CD14-positive monocyte (primary cell): Measurements from ENCODE around the gene IGFBP7. TPM values are rescaled to one million over a fixed set of nuclear protein-coding genes. Genes with fewer than 3 reads are reported as not detected.

Experiments used
- DNase-seq, 3 donors: peaks; one replicate each; pipeline ENCODE4 v3.0.0-alpha.2; 2011 to 2022
- H2AFZ ChIP-seq: 2 replicates; pipeline ENCODE4 v1.6.0; 2012; ENCODE audit warnings: mild to moderate bottlenecking, low read depth, low read length, inconsistent platforms; ENCODE audit not compliant: insufficient read depth, poor library complexity, severe bottlenecking
- H3K27ac ChIP-seq, 2 donors: 1 replicate in 1 of 2; 2 replicates in 1 of 2; pipeline ENCODE4 v1.5.1; 2012 to 2013; ENCODE audit warnings: low read length in 2 of 2, control low read depth in 1 of 2, inconsistent platforms in 1 of 2, low read depth in 1 of 2, mild to moderate bottlenecking in 1 of 2
- H3K27me3 ChIP-seq, 2 donors: one replicate each; pipeline versions ENCODE4 v1.6.0 to v1.6.1; 2011 to 2013; ENCODE audit warnings: low read length in 2 of 2; ENCODE audit not compliant: control insufficient read depth in 2 of 2, insufficient read depth in 2 of 2
- H3K36me3 ChIP-seq, 2 donors: replicated peaks in 1 of 2; 1 replicate in 1 of 2; 2 replicates in 1 of 2; pipeline versions ENCODE4 v1.5.1 to v1.6.1; 2012 to 2013; ENCODE audit warnings: low read length in 2 of 2, control low read depth in 1 of 2, inconsistent platforms in 1 of 2, mild to moderate bottlenecking in 1 of 2; ENCODE audit not compliant: insufficient read depth in 2 of 2, control insufficient read depth in 1 of 2
- H3K4me1 ChIP-seq, 2 donors: 1 replicate in 1 of 2; 2 replicates in 1 of 2; pipeline versions ENCODE4 v1.5.1 to v1.6.1; 2012 to 2013; ENCODE audit warnings: low read length in 2 of 2, control low read depth in 1 of 2, inconsistent platforms in 1 of 2, mild to moderate bottlenecking in 1 of 2, moderate library complexity in 1 of 2; ENCODE audit not compliant: insufficient read depth in 2 of 2, control insufficient read depth in 1 of 2
- H3K4me2 ChIP-seq: replicated peaks from 2 replicates; pipeline ENCODE3; 2012; ENCODE audit warnings: low read length, moderate library complexity, mild to moderate bottlenecking; ENCODE audit not compliant: poor library complexity, severe bottlenecking; ENCODE audit errors: extremely low read depth
- H3K4me3 ChIP-seq, 3 experiments: fragments of 200-600 bp in 1 of 3; sonication (generic) in 1 of 3; replicated peaks in 1 of 3; 1 replicate in 2 of 3; 2 replicates in 1 of 3; pipeline ENCODE4 v1.5.1; 2011 to 2013; ENCODE audit warnings: low read length in 3 of 3, mild to moderate bottlenecking in 3 of 3, control low read depth in 2 of 3, low read depth in 2 of 3, inconsistent platforms in 1 of 3, moderate library complexity in 1 of 3
- H3K79me2 ChIP-seq: 2 replicates; pipeline ENCODE4 v1.6.0; 2012; ENCODE audit warnings: mild to moderate bottlenecking, control low read depth, inconsistent platforms, low read length, moderate library complexity; ENCODE audit not compliant: insufficient read depth
- H3K9ac ChIP-seq: 2 replicates; pipeline ENCODE4 v1.6.0; 2017; ENCODE audit warnings: low read length, mild to moderate bottlenecking; ENCODE audit not compliant: insufficient read depth, poor library complexity, severe bottlenecking
- H3K9me3 ChIP-seq, 2 donors: replicated peaks in 1 of 2; 1 replicate in 1 of 2; 2 replicates in 1 of 2; pipeline versions ENCODE4 v1.5.1 to v1.6.1; 2012 to 2013; ENCODE audit warnings: low read length in 2 of 2, control low read depth in 1 of 2; ENCODE audit not compliant: control insufficient read depth in 1 of 2, insufficient read depth in 1 of 2
- H4K20me1 ChIP-seq: 2 replicates; pipeline ENCODE4 v1.6.0; 2012; ENCODE audit warnings: mild to moderate bottlenecking, low read length, control low read depth, moderate library complexity; ENCODE audit not compliant: insufficient read depth
- H3K27ac Mint-ChIP-seq, 7 donors: one replicate each; pipeline ENCODE4 v1.8.0; 2020; ENCODE audit warnings: mild to moderate bottlenecking in 7 of 7, mixed read lengths in 7 of 7, moderate library complexity in 6 of 7, inconsistent platforms in 2 of 7
- H3K27me3 Mint-ChIP-seq, 3 donors: one replicate each; pipeline ENCODE4 v1.8.0; 2021 to 2022; ENCODE audit warnings: low read depth in 3 of 3, mild to moderate bottlenecking in 3 of 3, mixed read lengths in 3 of 3, moderate library complexity in 3 of 3, inconsistent platforms in 1 of 3
- H3K36me3 Mint-ChIP-seq, 2 donors: one replicate each; pipeline ENCODE4 v1.8.0; 2020; ENCODE audit warnings: mixed read lengths in 2 of 2, inconsistent platforms in 1 of 2, mild to moderate bottlenecking in 1 of 2
- H3K4me1 Mint-ChIP-seq: one replicate; pipeline ENCODE4 v1.8.0; 2020; ENCODE audit warnings: mild to moderate bottlenecking, mixed read lengths
- H3K4me3 Mint-ChIP-seq, 2 donors: one replicate each; pipeline ENCODE4 v1.8.0; 2020; ENCODE audit warnings: mild to moderate bottlenecking in 2 of 2, mixed read lengths in 2 of 2, moderate library complexity in 1 of 2
- H3K9me3 Mint-ChIP-seq, 7 donors: one replicate each; pipeline ENCODE4 v1.8.0; 2020 to 2022; ENCODE audit warnings: mixed read lengths in 7 of 7, mild to moderate bottlenecking in 6 of 7, moderate library complexity in 6 of 7, inconsistent platforms in 2 of 7
- WGBS: methylation state at CpG from one replicate; pipeline ENCODE4 v1.1.5; 2013; ENCODE audit warnings: missing lambda C conversion rate; ENCODE audit not compliant: insufficient coverage; 5-methylcytosine and 5-hydroxymethylcytosine counted together
- intact Hi-C, 2 donors: fragments of 100-400 bp; cut with micrococcal nuclease; formaldehyde crosslinking; loops; one replicate each; pipeline versions ENCODE4 v1.15.0 to v1.15.1; 2023
- polyA plus RNA-seq, 3 donors: library from polyadenylated mRNA; depleted of rRNA in 1 of 3; unstranded in 2 of 3; stranded (reverse) in 1 of 3; fragments of 300-500 nt in 2 of 3; fragments of >200 nt in 1 of 3; fragmentation: Illumina TruSeq in 2 of 3; gene quantifications; 1 replicate in 2 of 3; 2 replicates in 1 of 3; pipeline ENCODE4 v1.2.3, GENCODE V29; 2012 to 2021
- TF ChIP-seq, protein P1 (sequence below): fragments of 200-600 bp; IDR thresholded peaks from one replicate; pipeline ENCODE4 v1.8.0; 2022; ENCODE audit warnings: antibody characterized with exemption, mild to moderate bottlenecking

The IGFBP7 gene
- polyA plus RNA-seq, 3 donors, result 23.1 to 53.1 (median 46.9) TPM

DNA sequence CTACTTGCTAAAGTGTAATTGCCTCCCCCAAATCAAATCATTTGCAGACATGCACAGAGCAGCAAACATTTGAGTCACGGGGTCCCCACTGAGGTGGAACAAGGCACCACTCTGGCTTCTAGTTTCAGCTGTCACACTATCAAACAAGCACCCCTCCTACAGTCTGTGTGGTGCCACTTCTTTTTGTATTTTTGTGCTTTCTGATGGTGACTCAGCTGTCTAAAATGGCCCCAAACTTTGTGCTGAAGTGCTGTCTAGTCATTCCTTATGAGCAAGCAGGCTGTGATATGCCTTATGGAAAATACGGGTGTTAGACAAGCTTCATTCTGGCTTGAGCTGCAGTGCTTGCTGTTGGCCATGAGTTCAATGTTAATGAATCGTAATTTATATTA, 15.4 kb downstream of the IGFBP7 start:
- no peak overlapping the region for H3K9ac ChIP-seq
- intact Hi-C loops, result no loop called here
- no peak overlapping the region for H3K4me3 Mint-ChIP-seq
- no peak overlapping the region for H3K4me2 ChIP-seq
- H3K27me3 ChIP-seq, result no peaks in the 10 kb centered on the region
- H4K20me1 ChIP-seq, result no peaks in the 10 kb centered on the region
- no CpG with 5 or more reads among the region's 3 CpGs for WGBS
- TF ChIP-seq, protein P1, sequence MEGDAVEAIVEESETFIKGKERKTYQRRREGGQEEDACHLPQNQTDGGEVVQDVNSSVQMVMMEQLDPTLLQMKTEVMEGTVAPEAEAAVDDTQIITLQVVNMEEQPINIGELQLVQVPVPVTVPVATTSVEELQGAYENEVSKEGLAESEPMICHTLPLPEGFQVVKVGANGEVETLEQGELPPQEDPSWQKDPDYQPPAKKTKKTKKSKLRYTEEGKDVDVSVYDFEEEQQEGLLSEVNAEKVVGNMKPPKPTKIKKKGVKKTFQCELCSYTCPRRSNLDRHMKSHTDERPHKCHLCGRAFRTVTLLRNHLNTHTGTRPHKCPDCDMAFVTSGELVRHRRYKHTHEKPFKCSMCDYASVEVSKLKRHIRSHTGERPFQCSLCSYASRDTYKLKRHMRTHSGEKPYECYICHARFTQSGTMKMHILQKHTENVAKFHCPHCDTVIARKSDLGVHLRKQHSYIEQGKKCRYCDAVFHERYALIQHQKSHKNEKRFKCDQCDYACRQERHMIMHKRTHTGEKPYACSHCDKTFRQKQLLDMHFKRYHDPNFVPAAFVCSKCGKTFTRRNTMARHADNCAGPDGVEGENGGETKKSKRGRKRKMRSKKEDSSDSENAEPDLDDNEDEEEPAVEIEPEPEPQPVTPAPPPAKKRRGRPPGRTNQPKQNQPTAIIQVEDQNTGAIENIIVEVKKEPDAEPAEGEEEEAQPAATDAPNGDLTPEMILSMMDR, result no peak
- no peak overlapping the region for H3K27ac ChIP-seq
- peaks cover 65% of the 10 kb centered on the region for H3K79me2 ChIP-seq
- H3K9me3 ChIP-seq, result no peaks in the 10 kb centered on the region
- H3K27me3 Mint-ChIP-seq, result no peaks in the 10 kb centered on the region
- H3K36me3 Mint-ChIP-seq, result peaks cover 3 to 17% of the 10 kb centered on the region in 2 donors
- DNase-seq, result no peak
- H3K4me1 ChIP-seq, result peaks cover 9 to 11% of the 10 kb centered on the region in 2 donors
- H2AFZ ChIP-seq, result no peak overlapping the region
- H3K9me3 Mint-ChIP-seq, result no peaks in the 10 kb centered on the region
- H3K36me3 ChIP-seq, result no peaks in the 10 kb centered on the region
- H3K27ac Mint-ChIP-seq, result no peak overlapping the region
- peaks cover 22% of the 10 kb centered on the region for H3K4me1 Mint-ChIP-seq
- H3K4me3 ChIP-seq, result no peak overlapping the region

DNA sequence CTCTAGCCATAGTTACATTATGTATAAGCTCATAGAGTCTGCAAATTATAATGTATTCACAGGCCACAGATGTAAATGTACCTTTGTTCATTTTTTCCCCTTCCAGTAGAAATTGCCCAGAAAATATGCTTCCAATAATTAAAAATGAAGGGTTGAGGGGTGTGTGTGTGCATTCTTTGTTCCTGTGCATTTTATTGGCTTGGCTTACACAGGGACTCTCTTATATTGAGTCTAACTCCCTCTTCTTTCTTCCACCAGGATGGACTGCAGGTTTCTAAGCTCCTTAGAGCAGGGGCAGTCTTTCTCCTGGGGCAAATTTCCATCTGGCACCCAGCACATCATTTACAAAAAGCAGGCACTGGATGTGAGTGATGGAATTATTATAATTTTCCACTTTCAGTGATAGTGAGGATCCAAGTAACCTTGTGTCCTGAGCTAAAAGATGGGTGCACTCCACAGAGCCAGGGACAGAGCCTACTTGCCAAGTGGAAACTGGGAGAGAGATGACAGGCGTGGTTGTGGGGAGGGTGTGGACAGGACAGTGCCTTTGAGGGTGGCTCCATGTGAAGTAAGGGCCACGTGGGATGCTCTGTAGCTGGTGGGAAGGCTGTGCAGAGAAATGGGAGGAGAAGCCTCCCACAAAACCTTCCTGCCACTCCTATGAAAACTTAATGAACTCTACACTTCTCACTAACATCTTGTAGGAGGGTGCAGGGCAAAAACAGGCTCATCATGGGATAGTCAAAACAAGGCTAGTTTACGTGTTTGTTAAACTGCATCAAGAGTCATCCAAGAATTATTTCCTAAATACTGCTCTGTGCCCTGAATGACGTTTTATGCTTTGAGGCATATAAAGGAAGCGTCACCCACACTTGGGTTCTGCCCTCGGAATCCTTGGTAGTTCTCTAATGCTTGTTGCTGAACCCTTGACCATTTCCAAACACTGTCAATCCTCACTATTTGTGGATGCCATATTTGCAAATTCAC, 16.0 kb downstream of the IGFBP7 start:
- intact Hi-C loops, result no loop called here
- H3K9me3 ChIP-seq, result no peaks in the 10 kb centered on the region
- DNase-seq, result no peak
- no peaks in the 10 kb centered on the region for H3K9me3 Mint-ChIP-seq
- no peak overlapping the region for H3K4me2 ChIP-seq
- H3K4me1 ChIP-seq, result peaks cover 13 to 15% of the 10 kb centered on the region in 2 donors
- no peaks in the 10 kb centered on the region for H3K27me3 Mint-ChIP-seq
- no peaks in the 10 kb centered on the region for H3K27me3 ChIP-seq
- no peak overlapping the region for H2AFZ ChIP-seq
- H3K79me2 ChIP-seq, result peaks cover 65% of the 10 kb centered on the region
- no peaks in the 10 kb centered on the region for H4K20me1 ChIP-seq
- no peak overlapping the region for H3K4me3 ChIP-seq
- no peak overlapping the region for H3K27ac ChIP-seq
- 87% methylated on average over 4 of the region's 6 CpGs for WGBS
- TF ChIP-seq, protein P1, result no peak
- peak overlapping the region in 1 of 7 donors; percentile 40 for H3K27ac Mint-ChIP-seq
- no peak overlapping the region for H3K4me3 Mint-ChIP-seq
- H3K36me3 ChIP-seq, result no peaks in the 10 kb centered on the region
- peaks cover 28% of the 10 kb centered on the region for H3K4me1 Mint-ChIP-seq
- no peak overlapping the region for H3K9ac ChIP-seq
- peaks cover 3 to 17% of the 10 kb centered on the region in 2 donors for H3K36me3 Mint-ChIP-seq
